Tibial nerve (tissue), 3 donors: Measurements from ENCODE around the gene SUFU.

Experiments used
- POLR2A ChIP-seq, 2 donors: fragments of 450-650 bp; IDR thresholded peaks; one replicate each; pipeline ENCODE4 v1.6.1; 2017; ENCODE audit warnings: antibody characterized with exemption in 2 of 2, mild to moderate bottlenecking in 2 of 2, moderate library complexity in 2 of 2
- TF ChIP-seq, protein P1 (sequence below), 5 experiments: fragments of 200-600 bp in 3 of 5; fragments of 450-650 bp in 2 of 5; sonication (generic) in 3 of 5; IDR thresholded peaks; one replicate each; pipeline ENCODE4 v1.5.1; 2016 to 2019; ENCODE audit warnings: antibody characterized with exemption in 5 of 5, mild to moderate bottlenecking in 3 of 5, moderate library complexity in 2 of 5

DNA sequence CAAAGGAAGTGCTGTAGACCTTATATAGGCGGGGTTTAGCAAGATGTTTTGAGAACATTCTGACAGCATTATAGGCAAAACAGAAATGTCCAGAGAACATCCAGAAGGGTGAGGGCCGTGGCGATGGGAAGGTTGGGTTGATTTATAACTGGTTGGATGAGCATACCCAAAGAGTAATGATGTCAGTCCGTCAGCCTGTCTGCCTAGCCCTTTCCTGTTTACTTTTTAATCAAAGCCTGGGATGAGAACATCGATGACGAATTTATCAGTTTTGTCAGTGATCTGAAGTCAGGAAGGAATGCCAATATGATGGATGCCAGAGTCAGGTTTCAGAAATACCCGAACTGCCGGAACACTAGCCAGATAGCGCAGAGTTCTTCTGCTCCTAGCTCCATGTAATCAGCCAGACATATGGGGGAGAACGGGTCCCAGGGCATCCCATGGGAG lies 106.7 kb downstream of the SUFU start:
- TF ChIP-seq, protein P1, sequence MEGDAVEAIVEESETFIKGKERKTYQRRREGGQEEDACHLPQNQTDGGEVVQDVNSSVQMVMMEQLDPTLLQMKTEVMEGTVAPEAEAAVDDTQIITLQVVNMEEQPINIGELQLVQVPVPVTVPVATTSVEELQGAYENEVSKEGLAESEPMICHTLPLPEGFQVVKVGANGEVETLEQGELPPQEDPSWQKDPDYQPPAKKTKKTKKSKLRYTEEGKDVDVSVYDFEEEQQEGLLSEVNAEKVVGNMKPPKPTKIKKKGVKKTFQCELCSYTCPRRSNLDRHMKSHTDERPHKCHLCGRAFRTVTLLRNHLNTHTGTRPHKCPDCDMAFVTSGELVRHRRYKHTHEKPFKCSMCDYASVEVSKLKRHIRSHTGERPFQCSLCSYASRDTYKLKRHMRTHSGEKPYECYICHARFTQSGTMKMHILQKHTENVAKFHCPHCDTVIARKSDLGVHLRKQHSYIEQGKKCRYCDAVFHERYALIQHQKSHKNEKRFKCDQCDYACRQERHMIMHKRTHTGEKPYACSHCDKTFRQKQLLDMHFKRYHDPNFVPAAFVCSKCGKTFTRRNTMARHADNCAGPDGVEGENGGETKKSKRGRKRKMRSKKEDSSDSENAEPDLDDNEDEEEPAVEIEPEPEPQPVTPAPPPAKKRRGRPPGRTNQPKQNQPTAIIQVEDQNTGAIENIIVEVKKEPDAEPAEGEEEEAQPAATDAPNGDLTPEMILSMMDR (IDR thresholded peaks at IDR 0.05), result no peak
- no peak for TF ChIP-seq POLR2A (IDR thresholded peaks at IDR 0.05)
